ENCODE measurements around the gene TP53I13.
A peak's percentile ranks its signal among the peaks of the same experiment; 100 is the strongest.

TP53I13 gene

DNA sequence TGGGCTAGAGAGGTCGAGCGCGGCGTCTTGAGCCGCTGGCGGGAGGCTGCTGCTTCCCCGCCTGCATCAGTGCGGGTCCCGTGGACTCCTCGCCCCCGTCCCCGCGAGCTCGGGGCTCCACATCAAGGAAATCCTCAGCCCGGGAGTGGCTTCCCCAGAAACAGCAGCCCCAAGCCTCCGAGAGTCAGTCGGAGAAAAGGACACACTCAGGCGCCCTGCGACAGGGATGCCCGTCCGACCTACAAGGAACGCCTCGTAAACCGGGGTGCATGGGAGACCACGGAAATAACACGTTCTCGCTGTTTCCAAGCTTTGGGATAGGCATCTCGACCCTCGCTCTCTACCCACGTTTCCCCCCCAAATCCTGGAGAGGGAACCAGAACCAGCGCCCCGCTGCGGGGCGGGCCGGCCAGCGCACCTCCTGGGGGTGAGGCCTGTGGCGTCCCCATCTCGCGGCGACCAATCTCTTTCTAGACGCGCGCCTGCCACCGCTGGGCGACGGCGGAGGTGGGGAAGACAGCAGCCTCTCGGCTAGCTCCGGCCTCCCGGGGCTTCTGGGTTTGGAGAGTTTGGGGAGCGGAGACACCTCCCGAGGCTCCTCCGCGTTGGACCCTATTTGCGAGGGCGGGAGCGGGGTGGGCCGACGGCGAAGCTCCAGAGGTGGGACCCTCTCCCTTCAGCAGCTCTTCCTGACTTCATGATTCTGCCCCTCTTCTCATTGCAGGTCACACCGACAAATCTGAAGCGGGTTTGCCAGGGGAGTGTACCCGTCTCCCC lies 759 bp upstream of the TP53I13 start:
- peak; percentile 74 for DNase-seq

DNA sequence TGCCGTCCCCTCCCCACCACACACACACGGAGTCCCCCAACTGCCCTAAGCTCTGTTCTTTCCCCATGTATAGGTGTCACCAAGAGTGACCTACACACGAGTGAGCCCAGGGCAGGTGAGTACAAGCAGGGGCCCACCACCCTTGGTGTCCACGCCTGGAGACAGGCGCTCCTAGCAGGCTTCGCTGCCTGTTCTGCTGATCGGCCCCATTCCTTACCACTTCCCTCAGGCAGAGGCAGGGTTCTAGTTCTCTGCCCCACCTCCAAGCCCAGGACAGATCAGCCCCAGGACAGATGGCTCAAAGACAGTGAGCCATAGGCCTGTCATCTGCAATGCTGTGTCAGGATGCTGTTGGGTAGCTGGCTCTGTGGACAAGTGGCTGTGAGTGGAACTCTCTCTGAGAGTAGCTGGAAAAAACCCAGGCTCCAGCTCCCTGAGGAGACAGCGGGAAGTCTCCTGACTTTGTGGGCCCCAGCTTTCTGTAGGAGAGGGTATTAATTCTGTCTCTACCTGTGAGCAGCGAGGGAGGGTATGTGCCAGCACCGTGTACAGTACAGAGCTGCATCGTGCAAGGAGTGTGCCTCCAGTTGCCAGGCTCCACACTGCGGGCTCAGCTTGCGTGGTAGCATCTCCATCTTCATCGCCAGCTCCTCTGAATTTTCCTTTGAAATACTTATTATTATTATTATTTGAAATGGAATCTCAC lies 897 bp downstream of the TP53I13 start:
- DNase-seq, result no peak

DNA sequence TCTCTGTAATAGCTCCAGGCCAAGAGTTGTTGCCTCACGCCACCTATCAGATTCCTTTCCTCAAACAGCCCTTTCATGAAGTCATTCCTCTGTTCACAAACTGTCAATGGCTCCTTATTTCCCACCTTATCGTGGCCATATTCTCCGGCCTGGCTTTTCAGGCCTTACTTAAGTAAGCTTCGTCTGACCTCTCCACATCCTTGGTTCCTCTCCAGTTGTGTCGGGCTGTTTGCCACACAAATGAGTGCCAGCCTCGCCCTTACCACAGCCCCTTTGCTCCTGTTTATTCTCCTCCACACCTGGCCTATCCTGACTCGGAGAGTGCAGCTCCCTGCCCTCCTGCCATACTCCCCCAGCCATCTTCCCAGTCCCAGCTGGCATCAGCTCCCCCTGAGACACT lies 2.0 kb downstream of the TP53I13 start:
- DNase-seq, result no peak

DNA sequence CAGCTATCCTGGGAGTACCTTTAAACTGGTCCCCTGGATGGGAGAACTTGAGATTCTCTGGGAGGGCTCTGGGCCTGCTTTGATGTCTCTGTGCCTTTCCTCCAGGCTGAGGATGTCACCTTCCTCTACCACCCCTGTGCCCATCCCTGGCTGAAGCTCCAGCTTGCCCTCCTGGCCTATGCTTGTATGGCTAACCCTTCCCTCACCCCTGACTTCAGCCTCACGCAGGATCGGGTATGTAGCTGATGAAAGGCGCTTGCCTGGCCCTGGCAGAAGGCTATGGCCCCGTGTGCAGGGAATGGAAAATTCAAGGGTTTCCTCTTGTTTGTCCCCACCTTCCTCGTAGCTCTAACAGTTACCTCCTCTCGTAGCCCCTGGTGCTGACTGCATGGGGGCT lies 3.0 kb downstream of the TP53I13 start:
- DNase-seq, result no peak

DNA sequence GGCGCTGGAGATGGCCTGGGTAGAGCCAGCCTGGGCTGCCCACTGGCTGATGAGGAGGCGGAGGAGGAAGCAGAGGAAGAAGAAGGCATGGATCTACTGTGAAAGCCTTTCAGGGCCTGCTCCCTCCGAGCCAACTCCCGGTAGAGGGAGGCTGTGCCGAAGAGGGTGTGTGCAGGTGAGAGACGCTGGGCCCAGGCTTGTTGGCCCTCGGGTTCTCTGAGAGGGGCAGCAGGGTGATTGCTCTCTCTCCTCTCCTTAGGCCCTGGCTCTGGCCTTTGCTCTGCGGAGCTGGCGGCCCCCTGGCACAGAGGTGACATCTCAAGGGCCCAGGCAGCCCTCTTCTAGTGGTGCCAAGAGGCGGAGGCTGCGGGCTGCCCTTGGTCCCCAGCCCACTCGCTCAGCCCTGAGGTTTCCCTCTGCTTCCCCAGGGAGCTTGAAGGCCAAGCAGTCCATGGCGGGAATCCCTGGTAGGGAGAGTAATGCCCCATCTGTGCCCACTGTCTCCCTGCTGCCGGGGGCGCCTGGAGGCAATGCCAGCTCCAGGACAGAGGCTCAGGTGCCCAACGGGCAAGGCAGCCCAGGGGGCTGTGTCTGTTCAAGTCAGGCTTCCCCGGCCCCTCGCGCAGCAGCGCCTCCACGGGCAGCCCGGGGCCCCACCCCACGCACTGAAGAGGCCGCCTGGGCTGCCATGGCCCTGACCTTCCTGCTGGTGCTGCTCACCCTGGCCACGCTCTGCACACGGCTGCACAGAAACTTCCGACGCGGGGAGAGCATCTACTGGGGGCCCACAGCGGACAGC lies 3.6 kb downstream of the TP53I13 start:
- no peak for DNase-seq

DNA sequence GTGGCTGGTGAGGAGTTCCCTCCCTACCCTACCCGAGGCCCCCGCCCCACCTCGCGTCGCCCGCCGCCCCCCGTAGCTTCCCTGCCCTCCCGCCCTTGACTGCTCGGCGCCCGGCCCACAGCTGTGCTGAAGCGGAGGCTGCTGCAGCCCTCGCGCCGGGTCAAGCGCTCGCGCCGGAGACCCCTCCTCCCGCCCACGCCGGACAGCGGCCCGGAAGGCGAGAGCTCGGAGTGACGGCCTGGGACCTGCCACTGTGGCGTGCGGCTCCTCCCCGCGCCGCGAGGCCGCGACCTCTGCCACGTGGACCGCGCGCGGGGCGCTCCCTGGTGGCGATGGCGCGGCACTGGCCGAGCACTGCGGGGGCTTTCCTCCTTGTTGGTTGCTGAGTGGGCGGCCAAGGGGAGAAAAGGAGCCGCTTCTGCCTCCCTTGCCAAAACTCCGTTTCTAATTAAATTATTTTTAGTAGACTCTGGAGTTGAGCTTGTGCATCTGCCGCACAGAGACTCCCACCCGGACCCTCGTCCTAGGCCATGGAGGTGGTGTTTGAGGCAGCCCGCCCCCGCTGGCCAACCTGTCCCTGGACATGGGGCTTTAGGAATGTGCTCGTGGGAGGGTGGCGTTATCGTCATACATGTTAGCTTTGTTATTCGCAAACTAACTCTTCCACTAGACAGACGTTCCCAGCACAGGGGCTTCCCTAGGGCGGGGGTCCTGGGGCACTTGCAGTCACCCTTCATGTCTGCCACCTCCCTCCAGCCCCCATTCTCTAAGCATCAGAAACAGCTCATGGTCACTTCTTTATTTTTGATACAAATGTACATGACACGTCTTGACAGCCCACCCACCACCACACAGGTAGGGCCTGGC lies 4.4 kb downstream of the TP53I13 start:
- no peak for DNase-seq

DNA sequence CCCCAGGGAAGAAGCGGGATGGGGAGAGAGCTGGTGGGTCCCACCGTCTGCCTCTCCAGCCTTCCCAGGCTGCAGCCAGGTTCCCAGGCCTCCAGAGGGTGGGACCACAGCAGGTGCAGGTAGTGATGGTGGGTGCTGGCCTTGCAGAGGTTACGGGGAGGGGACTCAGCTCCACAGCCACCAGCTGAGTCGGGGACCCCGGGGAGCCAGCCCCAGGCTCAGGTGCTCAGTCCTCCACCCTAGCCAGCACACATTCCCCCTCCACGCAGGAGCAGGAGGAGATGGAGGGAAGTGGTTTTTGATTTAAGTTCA lies 5.0 kb downstream of the TP53I13 start:
- DNase-seq, result no peak

DNA sequence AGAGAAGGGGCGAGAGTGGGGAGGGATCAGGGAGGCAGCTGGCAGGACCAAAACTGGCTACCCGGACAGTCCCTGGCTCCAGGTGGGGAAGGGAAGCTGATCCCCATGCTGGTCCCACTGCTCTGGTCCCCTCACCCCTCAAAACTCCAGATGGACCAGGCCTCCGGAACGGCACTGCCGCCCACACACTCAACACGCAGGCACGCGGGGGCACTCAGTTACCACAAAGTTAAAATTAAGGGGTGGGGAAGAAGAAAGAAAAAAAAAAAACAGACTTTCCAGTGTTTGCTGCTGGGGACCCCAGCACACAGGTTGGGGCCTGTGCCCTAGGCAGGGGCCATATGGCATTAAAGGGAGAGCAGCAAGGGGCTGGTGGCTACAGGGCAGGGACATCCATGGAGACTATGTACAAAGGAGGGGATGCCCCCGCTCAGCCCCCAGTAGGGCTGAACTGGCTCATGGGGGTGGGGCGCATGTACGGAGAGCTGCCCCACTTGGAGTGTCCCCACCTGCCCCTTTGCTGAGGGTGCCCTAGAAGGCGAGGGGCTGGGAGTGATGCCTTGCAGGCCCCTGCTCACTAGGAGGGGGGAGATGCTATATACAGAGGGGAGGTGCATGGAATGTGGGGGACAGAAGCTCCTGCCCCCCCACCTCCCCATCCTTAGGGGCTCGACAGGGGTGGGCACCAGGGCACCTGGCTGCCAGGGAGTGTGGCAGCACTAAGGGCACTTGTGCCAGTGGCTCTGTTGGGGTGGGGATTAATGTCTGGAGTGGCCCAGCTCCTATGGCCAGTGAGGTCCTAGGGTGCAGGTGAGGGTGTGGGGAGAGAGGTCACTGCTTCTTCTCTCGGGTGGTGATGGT lies 5.6 kb downstream of the TP53I13 start:
- DNase-seq, result no peak

DNA sequence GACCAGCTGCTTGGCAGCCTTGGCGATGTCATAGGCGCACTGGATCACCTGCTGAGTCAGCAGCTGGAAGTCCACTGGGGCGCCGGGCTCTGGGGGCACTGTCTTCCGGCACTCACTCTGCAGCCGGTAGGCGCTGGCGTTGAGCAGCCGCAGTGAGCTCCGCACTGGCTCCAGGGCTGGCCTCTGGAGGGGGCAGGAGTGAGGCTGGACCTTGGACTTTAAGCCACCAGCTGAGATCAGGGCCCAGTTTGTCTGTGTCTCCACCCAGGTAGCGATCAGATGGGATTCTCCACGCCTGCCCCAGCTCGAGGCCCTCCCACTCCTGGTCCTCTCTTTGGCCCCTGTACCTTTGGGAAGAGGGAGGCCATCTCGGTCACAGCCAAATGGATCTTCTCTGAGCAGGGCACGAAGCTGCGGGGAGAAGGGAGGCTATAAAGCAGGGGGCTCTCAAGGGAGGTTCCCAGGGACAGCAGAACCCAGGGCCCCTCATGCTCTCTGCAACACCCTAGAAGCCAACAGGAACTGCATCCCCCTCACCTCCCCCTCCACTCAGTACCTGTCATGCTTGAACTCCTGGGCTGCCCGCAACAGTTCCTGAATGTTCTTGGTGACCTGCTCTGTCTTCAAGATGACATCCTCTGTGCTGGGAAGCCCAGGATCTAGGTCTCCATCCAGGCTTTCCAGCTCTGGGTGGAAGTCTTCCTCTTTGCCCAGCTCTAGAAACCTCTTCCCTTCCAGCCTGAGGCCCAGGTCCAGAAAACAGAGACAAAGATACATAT lies 6.4 kb downstream of the TP53I13 start:
- no peak for DNase-seq

DNA sequence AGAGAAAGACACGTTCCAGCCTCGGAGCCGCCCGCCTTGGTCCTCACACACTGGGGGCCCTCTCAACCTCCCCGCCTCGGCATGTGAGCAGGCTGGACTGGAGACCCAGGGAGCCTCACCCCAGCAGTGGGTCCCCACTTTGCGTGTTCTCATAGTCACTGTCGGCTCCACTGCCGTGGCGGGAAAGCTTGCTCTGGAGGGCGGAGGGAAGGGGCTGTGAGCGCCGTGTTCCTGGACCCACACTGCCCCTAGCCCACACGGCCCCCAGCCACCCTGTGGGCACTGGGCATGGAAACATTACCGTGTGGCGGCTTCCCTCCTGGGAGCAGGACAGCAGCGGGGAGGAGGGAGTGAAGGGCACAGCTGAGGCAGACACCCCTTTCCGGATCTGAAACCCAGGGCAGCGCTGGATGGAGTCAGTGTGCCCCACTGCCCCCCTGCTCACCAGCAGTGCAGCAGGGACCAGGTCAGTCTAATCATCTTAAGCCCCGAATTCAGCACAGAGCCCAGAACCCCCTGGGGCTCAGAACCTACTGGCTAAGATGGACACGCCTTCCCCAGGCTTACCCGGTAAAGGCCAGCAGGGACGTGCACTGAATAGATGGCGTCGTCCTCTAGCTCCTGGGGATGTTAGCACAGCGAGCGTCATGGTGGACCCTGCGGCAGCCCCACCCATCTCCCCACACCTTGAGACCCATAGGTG lies 7.2 kb downstream of the TP53I13 start:
- no peak for DNase-seq

DNA sequence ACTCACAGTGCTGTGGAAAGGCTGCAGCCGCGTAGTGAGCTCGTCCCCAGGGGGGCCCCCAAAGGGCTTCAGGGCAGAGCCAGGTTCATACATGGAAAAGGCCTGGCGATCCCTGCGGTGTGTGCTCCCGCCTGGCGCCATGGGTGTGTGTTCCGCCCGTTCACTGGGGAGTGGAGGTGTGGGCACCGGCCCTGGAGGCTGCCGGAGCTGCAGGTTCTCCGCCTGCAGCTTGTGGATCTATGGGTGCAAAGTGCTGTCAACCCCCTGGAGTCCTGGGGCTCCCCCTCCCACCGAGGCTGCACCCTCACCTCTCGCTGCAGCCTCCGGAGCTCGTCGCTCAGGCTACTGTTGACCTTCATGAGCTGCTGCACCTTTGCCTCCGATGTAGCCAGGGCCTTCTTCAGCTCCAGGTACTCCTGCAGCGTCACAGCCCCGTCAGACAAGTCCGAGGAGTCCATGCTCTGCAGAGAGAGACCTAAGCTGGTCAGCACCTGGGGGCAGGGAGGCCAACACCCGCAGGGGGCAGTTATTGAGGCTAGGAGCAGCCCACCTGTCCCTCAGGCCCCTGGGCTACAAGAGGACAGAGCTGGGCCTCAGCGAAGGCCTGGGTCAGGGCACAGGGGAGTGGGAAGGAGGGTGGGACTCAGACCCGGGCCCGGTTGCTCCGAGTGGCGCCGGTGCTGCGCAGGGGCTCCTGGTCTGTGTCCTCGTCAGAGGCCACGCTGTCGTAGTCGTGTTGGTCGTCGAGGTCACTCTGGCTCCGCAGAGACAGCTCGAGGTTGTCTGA lies 7.9 kb downstream of the TP53I13 start:
- DNase-seq, result no peak

DNA sequence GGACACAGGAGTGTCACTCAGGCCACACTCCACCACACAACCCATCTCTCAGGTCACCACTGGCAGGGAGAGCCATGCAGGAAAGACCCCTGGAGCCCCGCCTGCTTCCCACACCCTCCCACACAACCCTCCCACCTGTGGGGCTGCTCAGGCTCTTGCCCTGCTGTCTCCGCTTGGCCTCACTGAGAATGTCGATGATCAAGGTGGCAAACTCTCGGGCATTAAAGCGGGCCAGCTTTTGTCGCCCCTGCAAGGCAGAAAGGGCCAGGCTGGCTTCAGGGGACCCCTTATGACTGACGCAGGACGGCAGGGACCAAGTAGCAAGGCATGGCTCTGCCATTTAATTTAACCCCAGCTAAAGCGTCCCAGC lies 8.5 kb downstream of the TP53I13 start:
- DNase-seq, result no peak

DNA sequence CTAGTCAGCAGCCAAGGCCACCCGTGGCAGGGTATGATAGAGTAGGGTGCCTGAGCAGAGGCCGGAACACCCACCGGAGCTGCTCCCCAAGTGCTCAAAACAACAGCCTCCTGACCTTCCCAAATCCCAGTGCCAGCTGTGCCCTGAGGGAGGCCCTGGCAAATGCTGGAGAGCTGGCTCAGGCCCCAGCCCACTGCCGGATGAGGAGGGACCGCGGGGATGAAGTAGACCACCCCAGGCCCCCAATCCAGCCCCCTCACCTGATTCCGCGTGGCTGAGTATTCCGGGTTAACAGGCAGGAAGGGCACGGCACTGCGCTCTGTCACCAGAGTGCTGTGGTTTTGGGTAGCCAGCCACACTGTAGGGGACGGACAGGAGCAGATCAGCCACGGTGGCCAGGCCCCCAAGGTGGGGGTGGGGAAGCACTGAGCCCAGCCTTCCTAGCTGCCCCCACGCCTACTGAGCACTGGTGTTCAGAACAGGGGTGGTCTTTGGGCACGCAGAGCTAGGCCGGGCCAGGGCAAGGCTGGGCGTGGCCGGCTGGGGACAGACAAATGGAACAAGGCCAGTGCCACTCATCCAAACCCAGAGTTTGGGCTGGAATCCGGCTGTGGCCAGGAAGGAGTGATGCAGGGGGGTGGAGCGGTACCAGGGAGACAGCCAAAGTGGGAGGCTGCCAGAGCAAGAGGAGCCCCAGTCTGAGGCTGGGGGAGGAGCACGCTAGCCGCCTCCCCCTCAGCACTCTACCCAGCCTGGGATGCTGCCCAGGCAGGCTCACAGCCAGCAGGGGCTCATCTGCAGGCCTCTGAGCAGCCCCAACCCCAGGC lies 9.1 kb downstream of the TP53I13 start:
- DNase-seq, result no peak

DNA sequence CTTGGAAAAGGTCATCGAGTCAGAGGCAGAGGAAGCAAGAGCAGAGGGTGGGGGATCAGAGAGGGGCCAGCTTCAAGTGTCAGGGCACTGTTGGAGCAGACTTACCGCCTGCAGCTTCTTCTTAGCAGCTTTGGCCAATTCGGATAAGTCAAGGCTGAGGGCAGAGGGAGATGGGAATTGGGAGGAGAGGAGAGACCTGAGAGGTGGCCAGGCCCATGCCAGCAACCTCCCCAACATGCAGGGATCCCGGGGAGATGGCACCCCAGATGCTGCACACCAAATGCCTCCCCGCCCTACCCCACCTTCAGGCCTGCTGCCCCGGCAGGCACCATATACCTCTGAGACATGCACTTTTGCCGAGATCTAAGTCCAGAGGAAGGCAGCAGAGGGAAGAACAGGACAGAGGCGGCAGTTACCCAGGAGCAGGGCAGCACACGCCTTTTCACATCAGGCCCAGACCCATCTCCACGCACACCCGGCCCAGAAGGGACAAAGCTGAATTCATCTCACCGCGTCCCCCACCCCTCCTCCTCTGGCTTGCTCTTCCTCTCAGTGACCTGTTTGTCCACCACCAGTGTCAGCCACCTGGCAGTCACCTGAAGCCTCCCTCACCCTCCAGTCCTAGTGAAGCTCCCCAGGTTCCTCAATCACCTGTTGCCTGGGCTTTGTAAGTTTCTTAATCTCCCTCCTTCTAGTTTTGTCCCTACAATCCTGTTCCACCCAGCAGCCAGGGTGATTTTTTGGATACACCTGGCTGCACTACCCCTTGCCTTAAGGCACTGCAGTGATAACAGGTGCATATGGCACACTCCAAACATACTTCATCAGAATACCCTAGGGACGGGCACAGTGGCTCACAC lies 10.4 kb downstream of the TP53I13 start:
- no peak for DNase-seq

DNA sequence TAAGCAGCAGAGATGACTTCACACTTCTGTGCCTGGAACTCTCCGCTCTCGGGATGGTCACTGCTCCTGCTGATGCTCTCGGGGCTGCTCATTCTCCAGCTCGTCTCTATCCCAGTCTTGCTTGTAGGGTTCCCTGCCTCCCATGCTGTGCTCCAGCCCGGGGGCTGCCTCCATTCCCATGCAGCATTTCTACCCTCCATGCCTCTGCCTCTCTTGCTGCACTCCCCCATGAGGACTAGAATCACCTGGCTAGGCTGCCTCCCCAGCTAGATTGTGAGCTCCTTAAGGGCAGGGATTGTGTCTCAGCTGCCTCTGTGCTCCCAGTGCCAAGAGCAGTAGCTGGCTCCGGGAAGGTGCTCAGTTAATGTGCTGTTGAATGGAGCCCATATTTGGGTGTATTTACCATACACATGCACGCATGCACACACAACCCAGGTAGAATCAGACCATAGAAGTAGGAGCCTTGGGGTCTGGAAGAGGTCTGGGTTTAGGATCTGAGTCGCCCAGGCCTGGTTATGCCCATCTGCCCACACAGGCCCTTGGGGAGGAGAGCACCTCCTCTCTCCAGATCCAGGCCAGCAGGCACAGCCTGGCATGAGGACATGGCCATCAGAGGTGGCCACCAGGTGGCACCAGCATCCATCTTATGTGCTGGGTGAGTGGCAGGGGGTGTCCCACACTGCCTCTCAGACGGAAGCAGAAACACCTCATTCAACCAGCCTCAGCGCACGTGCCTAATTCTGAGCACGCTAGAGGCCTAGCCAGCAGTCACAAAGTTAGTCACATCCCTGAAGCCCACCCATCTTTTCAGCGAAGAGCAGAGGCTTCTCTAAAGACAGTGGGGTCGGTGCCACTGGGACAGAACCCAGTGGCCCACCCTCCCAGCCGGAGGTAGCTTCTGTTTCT lies 11.6 kb downstream of the TP53I13 start:
- peak; percentile 91 for DNase-seq

DNA sequence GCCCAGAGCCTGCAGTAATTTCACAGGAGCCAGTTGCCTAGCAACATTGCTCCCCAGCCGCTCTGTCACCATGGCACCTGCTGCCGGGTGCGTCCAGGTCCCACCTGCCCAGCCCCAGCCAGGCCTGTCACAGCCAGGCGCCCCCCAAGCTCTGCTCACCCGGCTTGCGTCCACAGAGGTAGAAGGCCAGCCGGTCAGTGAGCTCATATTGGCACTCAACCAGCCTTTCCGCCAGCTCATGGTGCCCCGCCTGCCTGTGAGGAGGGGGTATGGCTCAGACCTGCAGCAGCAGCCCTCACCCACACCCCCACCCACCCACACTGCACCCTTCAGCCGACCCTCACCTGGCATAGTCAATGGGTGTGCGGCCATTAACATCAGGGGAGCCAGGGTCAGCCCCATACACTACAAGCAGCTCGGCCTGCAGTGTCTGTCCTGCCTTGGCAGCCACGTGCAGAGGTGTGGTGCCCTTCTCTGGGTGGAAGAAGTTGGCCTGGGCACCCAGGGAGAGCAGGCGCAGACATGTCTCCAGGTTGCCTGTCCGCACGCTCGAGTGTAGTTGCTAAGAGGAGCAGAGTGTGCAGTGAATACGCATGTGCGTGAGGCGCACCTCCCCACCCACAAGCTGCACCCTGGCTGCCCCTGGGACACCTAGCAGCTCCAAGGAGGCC lies 13.2 kb downstream of the TP53I13 start:
- no peak for DNase-seq

Measured in activated CD4-positive, alpha-beta T cell treated with anti-CD3 and anti-CD28 coated beads, Interleukin-2, amount 50 U/mL, for 1 hour (primary cell).